MM.1S (cell line): ENCODE measurements around the gene GLRX2.

Experiments used
- EZH2 ChIP-seq: fragments of 300-600 bp; sonication (generic); optimal IDR thresholded peaks from 2 replicates; pipeline ENCODE3; 2017; ENCODE audit warnings: low read depth, mild to moderate bottlenecking, antibody characterized with exemption, low read length, mixed read lengths
- TF ChIP-seq, protein P1 (sequence below): fragments of 300-600 bp; sonication (generic); IDR thresholded peaks from 2 replicates; pipeline ENCODE4 v1.5.1; 2016; ENCODE audit warnings: antibody characterized with exemption, low read length, mixed read lengths

DNA sequence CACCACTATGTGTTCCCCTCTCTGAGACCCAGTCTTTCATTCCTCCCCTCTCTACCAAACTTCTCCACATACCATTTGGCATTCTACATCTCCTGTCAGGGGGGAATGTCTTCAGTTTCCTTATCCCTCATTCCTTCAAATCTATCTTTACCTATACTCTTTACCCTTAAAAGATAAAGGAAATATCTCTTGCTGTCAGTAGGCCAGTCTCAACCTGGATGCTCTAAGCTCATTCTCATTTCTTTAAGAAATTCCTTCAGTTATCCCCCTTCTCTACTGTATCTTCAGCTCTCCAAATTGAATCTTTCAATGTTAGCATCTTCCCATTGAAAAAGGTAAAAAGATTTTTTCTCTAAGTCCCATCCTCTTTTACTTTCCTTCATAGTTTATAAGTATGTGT lies 39.3 kb downstream of the GLRX2 start:
- TF ChIP-seq, protein P1, sequence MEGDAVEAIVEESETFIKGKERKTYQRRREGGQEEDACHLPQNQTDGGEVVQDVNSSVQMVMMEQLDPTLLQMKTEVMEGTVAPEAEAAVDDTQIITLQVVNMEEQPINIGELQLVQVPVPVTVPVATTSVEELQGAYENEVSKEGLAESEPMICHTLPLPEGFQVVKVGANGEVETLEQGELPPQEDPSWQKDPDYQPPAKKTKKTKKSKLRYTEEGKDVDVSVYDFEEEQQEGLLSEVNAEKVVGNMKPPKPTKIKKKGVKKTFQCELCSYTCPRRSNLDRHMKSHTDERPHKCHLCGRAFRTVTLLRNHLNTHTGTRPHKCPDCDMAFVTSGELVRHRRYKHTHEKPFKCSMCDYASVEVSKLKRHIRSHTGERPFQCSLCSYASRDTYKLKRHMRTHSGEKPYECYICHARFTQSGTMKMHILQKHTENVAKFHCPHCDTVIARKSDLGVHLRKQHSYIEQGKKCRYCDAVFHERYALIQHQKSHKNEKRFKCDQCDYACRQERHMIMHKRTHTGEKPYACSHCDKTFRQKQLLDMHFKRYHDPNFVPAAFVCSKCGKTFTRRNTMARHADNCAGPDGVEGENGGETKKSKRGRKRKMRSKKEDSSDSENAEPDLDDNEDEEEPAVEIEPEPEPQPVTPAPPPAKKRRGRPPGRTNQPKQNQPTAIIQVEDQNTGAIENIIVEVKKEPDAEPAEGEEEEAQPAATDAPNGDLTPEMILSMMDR, result no peak
- no peak for TF ChIP-seq EZH2
